Stimulated activated CD8-positive, alpha-beta memory T cell treated with anti-CD3 and anti-CD28 coated beads, Interleukin-4, amount 100 ng/mL, for 1 hour (primary cell): ENCODE results near the gene ADAM8.
"Not testable (repeated sequence)": the region's sequence is repeated elsewhere in the genome, so short reads cannot be mapped to it uniquely, and the experiment has no call there.

Experiments
- DNase-seq, 2 donors: peaks; one replicate each; pipeline ENCODE4 v3.0.0-alpha.2; 2020; ENCODE audit warnings: low read depth in 2 of 2, low spot score in 1 of 2

ADAM8 gene

DNA sequence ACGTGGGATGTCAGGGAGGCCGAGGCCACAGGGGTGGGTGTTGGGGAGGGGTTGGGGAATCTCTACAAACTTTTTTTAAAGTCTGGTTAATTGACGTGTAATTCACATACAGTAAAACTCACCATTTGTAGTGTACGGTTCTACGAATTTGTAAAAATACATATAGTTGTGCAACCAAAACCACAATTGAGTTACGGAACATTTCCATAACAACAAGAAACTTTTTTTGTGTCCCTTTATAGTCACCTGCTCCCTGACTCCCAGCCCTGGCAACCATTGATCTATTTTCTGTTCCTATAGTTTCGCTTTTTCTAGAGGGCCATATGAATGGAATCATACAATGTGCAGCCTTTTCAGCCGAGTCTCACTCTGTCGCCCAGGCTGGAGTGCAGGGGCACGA lies 41.9 kb downstream of the ADAM8 start:
- DNase-seq = not testable (repeated sequence)

DNA sequence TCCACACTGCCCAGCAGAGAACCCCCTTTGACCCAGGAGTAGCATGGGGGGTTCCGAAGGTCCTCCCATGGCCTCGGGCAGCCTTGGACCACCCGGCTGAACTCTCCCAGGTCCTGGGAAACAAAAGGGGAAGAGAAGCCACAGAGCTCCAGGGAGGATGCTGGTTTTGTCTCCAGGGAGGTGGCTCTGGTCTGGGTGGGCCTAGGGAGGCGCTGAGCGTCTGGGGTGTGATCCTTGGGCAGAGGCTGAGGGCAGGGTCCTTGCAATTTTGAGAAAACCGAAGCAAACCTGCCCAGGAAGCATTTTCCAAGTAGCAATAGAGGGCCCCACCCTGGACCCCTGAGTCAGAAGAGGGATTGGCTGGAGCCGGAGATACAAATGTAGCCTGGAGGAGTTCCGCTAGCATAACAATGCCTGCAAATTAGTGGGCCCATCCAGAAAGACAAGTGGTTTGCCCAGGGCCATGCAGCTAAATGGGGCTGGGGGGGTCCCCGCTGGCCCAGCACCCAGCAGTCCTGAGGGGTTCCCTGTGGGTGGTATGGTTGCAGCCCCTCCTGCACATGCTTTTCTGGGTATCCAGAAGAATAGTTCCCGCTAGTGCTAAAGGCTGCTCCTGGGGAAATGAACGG lies 44.6 kb downstream of the ADAM8 start:
- no peak for DNase-seq

DNA sequence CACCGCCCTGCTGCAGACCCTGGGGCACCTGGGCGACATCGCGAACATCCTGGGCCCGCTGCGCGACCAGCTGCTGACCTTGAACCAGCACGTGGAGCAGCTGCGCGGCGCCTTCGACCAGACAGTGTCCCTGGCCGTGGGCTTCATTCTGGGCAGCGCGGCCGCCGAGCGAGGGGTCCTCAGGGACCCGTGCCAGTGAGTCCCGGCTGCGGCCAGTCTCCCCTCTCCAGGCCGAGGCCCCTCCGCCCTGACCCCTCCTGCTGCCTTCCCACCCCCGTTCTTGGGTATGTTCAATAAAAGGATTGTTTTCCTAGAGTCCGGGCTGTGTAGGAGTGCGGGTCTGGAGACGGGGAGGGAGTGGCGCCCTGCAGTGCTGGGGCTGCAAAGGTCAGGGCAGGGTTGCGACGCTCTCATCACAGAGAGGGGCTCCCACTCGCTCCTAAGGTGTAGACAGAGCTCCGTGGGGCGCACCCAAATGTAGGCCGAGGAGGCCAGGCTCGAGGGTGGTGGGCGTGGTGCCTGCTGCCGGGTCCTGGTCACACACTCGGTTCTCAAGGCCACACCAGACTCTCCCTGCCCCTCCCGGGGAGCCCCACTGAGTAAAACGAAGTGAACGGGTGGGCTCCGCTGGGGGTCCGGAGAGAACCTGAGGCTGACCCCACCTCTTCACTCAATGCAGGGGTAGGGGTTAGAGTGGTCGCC lies 45.3 kb downstream of the ADAM8 start:
- DNase-seq = no peak

DNA sequence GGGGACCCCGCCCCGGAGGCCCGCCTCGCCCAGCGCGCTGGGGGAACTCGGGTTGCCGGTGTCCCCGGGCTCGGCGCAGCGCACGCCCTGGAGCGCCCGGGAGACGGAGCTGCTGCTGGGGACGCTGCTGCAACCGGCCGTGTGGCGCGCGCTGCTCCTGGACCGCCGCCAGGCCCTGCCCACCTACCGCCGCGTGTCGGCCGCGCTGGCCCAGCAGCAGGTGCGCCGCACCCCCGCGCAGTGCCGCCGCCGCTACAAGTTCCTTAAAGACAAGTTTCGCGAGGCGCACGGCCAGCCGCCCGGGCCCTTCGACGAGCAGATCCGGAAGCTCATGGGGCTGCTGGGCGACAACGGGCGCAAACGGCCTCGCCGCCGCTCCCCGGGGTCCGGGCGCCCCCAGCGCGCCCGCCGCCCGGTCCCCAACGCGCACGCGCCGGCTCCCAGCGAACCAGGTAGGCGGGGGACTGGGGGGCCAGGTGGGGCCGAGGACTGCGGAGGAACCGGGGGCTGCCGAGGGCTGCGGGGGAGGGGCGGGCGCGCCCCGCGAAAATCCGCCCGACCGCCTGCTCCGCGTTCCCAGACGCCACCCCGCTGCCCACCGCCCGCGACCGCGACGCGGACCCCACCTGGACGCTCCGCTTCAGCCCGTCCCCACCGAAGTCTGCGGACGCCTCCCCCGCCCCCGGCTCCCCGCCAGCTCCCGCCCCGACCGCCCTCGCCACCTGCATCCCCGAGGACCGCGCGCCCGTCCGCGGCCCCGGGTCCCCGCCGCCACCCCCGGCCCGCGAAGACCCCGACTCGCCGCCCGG lies 46.1 kb downstream of the ADAM8 start:
- no peak for DNase-seq

DNA sequence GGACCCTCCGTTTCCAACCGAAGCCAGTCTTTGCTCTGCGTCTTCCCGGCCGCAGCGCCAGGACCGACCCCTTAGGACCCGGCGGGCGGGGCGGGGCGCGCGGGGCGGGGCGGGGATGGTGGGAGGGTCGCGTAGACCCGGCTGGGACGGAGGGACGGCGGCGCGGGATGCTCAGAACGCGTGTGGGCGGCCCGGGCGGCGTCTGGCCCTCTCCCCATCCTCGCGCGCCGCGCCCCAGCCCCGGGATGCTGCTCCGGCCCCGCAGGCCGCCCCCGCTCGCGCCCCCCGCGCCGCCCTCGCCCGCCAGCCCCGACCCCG lies 46.7 kb downstream of the ADAM8 start, which contains the start of gene UTF1:
Gene UTF1, plus strand, starts transcription at position 174 of the 318 bp plus-strand sequence. Its CDS starts 72 bp downstream, at position 246.
- no peak for DNase-seq

DNA sequence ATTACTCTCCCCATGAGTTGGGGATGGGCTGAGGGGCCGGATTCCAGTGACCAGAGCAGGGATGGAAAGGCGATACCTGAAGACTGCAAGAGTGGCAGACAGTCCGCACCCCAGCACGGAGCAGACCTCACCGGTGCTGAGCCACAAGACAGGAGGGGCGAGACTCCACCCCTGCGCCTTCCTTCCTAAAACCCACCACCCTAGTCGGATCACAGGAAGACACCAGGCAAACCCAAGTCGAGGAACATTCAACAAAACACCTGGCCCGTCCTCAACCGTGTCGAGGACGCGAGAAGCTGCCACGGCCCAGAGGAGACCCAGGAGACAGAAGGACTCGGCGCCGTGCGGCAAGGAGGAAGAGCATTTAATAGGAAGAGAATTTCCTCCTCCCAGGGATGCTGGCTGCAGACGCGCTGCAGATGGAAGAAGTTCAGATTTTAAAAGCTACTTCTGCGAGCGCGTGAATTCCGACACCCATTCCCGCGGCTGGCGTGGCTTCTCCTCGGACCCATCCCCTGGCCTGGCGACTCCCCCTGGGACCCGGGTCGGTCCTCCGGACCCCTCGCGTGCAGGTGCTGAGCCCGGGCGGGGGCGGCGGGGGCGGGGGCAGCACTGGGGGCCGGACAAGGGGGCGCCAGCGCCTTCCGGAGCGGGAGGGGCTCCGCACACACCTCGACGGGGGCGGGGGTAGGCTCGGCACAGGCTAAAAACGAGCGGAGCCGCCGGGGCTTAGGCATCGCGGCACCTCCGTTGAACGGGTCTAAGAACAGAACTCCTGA lies 47.2 kb downstream of the ADAM8 start:
- no peak for DNase-seq

DNA sequence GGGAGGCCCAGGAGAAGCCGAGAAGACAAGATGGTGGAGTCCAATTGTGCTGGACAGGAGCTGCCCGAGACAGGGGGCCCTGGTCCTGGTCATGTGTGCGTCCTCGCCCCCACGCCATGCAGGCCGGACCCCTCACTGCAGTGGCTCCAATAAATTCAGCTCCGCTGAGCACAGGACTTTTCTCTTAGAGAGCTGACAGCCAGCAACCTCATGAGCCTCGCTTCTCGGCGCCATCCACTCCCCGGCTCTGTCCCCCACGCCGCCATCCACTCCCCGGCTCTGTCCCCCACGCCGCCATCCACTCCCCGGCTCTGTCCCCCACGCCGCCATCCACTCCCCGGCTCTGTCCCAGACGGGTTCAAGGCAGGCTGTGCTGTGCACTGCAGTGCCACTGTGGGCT lies 49.4 kb downstream of the ADAM8 start:
- DNase-seq = no peak

DNA sequence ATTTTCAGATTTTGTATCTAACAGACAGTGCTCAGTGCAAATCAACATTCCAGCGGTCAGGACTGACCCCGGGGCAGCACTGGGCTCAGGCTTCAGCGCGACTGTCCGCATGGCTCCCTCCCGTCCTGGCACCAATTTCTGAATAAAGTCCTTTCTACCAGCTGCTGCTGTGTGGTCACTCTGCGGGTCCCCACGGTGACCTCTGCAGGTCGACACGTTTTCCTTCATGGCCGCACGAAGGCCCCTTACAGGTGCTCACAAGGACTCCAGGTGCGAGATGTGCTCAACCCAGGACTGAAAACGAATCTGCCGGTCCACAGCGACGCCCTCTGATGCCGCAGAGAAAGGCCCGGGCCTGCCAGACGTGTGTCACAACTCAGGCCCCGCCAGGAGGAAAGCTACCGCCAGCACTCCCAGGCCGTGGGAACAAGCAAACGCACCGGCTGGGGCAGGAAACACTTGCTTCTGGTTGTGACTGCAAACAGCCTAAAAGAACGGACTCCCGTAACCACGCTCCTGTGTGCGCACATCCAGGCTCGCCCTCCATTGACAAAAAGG lies 50.3 kb downstream of the ADAM8 start:
- DNase-seq = no peak

DNA sequence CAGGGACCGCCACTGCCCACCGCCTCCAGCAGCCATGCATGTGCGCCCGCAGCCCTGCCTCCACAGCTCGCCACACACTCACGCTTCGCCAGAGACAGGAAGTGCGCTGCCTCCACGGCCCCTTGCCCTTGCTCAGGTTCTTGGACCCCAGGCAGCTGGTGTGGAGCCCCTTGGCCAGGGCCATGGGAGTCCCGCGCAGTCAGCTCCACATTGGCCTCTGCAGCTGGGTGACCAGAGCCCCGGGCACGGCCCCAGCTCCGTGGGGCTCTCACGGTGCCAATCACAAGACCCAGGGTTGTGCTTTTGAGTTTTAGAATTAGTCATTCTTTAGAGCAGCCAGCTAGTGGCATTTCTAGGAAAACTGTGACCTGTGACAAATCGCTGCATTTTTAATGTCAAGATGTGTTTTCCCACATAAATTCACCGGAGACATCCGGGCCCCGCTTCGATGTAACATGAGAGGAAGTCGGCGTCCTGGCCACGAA lies 50.9 kb downstream of the ADAM8 start:
- no peak for DNase-seq

DNA sequence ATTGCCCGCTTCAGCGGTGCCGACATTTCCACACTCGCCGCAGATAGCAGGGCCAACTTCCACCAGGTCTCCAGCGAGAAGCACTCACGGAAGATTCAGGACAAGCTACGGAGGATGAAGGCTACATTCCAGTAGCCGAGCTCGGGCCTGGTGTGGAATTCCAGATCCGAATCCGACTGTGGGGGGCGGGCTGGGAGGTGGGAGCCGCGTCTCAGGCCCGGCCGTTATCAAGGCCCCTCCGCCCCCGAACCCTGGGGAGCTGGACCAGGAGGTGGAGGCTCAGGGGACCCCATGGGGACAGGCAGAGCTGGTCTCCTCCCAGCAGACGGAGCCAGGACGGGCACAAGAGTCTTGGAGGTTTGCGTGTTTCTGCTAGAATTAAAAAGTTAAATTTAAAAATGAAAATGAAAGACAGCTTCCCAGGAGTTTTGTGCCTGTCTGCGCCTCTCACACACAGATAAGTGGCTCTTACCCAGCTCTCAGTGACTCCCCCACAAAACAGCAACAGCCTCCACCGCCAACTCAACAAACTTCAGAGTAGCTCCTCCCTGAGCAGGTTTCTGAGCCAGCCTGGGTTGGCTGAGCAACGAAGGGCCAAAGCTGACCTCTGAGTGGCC lies 51.8 kb downstream of the ADAM8 start:
- no peak for DNase-seq

DNA sequence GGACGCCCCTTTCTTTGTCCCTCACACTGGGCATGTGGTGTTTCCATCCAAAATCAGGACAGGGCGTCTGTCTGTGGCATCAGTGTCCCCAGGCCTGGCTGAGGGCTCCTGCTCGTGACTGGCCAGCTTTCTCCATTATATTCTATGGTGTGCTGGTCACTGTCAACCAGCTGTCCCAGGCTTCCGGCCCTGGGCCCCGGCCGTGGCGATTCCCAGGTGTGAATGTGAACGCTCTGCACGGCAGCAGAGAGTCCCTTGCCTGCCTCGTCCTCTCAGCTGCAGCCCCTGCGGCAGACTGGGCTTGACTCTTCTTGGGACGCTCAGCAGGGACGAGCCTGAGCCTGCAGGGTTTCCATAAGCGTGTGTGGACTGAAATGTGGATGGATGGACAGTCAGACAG lies 52.6 kb downstream of the ADAM8 start:
- DNase-seq = no peak

DNA sequence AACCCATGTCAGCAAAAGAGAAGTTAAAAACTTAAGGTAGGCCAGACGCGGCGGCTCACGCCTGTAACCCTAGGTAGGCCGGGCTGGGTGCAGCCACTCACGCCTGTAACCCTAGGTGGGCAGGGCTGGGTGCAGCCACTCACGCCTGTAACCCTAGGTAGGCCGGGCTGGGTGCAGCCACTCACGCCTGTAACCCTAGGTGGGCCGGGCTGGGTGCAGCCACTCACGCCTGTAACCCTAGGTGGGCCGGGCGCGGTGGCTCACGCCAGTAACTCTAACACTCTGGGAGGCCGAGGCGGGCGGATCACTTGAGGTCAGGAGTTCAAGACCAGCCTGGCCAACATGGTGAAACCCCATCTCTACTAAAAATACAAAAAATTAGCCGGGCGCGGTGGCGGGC lies 54.9 kb downstream of the ADAM8 start:
- DNase-seq = not testable (repeated sequence)

DNA sequence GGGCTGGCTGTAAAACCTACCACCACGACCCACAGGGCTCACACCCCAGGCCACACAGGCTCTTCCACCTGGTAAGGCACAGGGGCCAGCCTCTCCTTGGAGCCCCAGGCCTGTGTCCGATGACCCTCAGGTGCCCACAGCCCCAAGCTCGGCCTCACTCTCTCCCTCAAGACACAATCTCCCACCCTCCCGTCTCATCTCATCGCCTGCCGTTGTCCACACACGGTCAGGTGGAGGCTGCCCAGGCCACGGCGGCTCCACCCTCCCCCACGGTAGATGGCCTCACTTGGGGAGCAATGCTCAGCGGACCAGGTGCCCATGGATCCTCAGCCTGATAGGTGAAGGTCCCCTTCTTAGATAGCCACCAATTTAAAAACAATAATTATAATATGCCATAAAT lies 55.3 kb downstream of the ADAM8 start:
- DNase-seq = no peak

DNA sequence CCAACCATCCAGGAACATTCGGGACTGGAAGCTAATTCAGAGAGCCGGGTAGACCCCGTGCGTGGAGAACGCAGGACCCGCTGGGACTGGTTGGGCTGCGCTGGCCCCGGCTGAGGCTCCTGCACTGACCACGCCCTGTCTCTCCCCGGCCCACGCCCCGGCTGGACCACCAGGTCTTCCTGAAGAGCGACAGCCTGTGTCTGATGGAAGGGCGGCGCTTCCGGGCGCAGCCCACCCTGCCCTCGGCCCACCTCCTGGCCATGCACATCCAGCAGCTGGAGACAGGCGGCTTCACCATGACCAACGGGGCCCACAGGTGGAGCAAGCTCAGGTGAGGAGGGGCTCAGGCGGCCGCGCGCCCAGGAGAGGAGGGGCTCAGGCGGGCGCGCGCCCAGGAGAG lies 56.9 kb downstream of the ADAM8 start:
- no peak for DNase-seq

DNA sequence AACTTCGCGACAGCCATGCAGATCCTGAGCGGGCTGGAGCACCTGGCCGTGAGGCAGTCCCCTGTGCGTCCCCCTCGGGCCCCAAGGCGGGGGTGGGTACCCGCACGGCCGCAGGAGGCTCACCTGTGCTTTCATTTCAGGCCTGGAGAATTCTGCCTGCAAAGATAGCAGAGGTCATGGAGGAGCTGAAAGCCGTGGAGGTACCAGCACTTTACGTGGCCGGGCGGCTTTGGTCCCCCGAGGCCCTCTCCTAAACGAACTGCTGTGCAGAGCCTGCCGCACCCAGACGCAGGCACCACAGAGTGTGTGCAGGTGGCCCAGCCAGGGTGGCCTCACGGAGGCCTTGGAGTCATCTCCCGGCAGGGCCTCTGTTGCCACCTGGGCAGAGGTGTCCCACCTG lies 57.8 kb downstream of the ADAM8 start:
- no peak for DNase-seq

DNA sequence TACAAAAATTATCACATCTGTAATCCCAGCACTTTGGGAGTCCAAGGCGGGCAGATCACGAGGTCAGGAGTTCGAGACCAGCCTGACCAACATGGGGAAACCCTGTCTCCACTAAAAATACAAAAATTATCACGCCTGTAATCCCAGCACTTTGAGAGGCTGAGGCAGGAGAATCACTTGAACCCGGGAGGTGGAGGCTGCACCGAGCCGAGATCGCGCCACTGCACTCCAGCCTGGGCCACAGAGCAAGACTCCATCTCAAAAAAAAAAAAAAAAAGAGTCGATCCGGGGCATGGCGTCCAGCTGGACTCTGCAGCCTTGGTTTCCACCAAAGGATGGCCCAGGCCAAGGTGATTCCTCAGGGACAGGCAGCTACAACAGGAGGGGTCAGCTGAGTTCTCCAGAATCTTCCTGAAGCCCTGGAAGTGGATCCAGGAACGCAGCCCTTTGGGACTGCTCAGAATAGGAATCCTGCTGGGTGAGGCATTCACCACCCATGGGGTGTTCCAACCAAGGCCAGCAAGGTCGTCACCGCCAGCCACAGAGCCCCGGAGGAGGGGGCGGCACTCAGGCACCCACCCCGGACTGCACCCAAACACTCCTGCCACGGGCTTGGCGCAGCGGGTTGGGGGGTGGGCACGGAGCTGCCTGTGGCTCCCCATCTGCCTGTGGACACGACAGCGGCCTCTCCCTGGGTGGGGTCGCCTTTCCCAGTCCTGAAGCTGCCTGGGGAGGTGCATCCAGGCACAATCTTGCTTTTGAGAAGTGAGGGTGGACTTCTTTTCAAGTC lies 58.7 kb downstream of the ADAM8 start:
- DNase-seq = no peak

DNA sequence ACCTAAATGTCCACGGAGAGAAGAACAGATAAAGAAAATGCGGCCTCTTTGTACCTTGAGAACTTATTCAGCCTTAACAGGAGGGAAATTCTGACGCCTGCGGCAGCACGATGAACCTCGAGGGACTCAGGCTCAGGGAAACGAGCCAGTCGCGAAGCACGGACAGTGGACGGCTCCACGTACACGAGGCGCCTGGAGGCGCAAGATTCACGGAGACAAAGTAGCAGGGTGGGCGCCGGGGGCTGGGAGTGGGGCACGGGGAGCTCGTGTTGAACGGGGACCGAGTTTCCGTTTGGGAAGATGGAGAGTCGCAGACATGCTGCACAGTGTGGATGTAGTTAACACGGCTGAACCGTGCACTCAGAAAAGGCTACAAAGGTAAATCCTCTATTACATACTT lies 59.9 kb downstream of the ADAM8 start:
- no peak for DNase-seq

DNA sequence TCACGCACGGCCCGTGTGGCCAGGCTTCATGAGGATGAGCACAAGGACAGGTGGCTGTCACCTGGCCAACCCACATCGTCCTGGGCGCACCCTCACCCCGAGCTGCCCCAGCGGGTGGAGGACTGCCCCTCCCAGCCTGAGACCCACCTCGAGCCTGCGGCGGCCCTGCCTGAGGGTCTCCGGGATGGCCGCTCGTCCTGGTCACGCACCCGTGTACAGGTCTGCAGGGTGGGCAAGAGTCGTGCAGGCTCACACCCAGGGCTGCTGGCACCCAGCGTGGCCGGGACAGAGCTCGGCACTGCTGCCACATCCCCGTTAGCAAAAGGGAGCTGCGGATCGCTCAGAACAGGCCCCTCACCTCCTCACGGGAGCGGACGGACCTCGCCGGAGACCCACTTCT lies 61.1 kb downstream of the ADAM8 start:
- DNase-seq = no peak

DNA sequence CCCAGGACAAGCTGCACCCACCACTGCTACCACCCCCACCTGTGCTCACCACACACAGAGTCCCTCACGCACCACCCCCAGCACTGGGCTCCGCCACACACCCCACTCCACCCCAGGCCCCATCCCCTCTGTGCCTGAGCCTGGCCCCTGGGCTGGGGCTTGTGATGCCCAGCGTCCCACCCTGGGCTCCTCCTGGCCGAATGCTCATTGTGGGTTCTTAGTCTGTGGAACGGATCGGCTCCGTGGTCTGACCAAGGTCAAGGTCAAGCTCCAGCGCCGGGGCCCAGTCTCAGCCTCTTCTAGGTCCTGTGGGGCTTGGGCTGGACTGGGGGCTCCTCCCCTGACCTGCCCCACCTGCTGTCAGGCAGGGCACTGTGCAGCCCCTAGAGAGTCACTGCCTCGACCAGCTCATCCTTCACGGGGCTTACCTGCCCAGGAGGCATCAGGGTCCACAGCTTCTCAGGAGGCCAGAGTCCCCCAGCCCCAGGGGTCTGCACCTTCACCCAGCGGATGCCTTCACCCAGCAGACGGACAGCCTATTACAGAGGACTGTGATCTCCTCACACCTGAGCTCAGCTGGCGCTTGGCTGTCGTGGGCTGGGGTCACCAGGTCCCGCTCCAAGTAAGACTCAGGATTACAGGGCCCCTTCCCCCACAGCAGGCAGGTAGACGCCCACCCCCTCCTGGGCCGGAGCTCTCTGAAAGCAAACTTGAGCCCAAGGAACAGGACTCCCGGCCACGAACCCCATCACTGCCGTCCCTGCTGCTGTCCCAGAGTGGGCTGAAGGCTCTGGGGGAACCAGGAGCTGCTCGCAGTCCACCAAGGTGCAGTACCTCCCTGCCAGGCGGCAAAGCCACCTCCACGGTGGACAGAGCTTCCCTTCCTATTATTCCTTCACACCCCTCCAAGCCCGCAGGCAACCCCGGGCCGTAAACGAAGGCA lies 61.9 kb downstream of the ADAM8 start:
- no peak for DNase-seq
